A673 (cell line): Measurements from ENCODE around the gene FRMD5. TPM values are rescaled to one million over a fixed set of nuclear protein-coding genes. Genes with fewer than 3 reads are reported as not detected.

Experiments
- BruUV-seq: library from RNA; stranded (reverse); fragments of 400-500 nt; replicated peaks from 2 replicates; lab custom pipeline; 2021; lab: Mats Ljungman, UMichigan
- CTCF ChIA-PET: fragments of 300-600 bp; sonication (Branson Sonifier 250); formaldehyde crosslinking; loops from one replicate; lab custom pipeline; 2022; ENCODE audit warnings: antibody characterized with exemption; lab: Charles Lee
- POLR2A ChIA-PET: fragments of 300-600 bp; sonication (Branson Sonifier 250); formaldehyde crosslinking; loops from one replicate; lab custom pipeline; 2022; ENCODE audit warnings: antibody characterized with exemption; ENCODE audit not compliant: low non-redundant PET; lab: Charles Lee
- DNase-seq: peaks from one replicate; pipeline ENCODE4 v3.0.0-alpha.2; 2015; ENCODE audit warnings: low spot score
- H3K27ac ChIP-seq: fragments of 200-600 bp; sonication (generic); 2 replicates; pipeline ENCODE4 v1.5.1; 2016; ENCODE audit warnings: mixed run types, low read depth, mild to moderate bottlenecking, mixed read lengths, antibody characterized with exemption, low read length; ENCODE audit not compliant: poor library complexity, severe bottlenecking
- H3K27me3 ChIP-seq: fragments of 200-600 bp; sonication (generic); replicated peaks from 2 replicates; pipeline ENCODE4 v1.6.1; 2017; ENCODE audit warnings: mixed run types, low read depth, mild to moderate bottlenecking, mixed read lengths, antibody characterized with exemption, low read length; ENCODE audit not compliant: insufficient read depth, poor library complexity
- H3K36me3 ChIP-seq: fragments of 200-600 bp; sonication (generic); 2 replicates; pipeline ENCODE4 v1.6.1; 2016; ENCODE audit warnings: mixed run types, mild to moderate bottlenecking, mixed read lengths, antibody characterized with exemption, low read length; ENCODE audit not compliant: insufficient read depth, poor library complexity, severe bottlenecking
- H3K4me1 ChIP-seq: fragments of 200-600 bp; sonication (generic); 2 replicates; pipeline ENCODE4 v1.6.1; 2017; ENCODE audit warnings: mixed run types, mild to moderate bottlenecking, mixed read lengths, antibody characterized with exemption, low read length; ENCODE audit not compliant: insufficient read depth, poor library complexity, severe bottlenecking
- H3K4me3 ChIP-seq: fragments of 200-600 bp; sonication (generic); 2 replicates; pipeline ENCODE4 v1.5.1; 2016; ENCODE audit warnings: low read depth, mixed run types, mild to moderate bottlenecking, mixed read lengths, low read length; ENCODE audit not compliant: poor library complexity, severe bottlenecking
- H3K9me3 ChIP-seq: fragments of 200-600 bp; sonication (generic); 2 replicates; pipeline ENCODE4 v1.6.1; 2016; ENCODE audit warnings: mixed run types, low read depth, mild to moderate bottlenecking, mixed read lengths, antibody characterized with exemption, low read length; ENCODE audit not compliant: poor library complexity, severe bottlenecking
- CTCF ChIP-seq: fragments of 300-800, 200-600 bp; sonication (generic); conservative IDR thresholded peaks from 2 replicates; pipeline ENCODE4 v1.5.1; 2017; ENCODE audit warnings: low read depth, mild to moderate bottlenecking, antibody characterized with exemption, low read length, moderate library complexity, mixed read lengths
- EZH2 ChIP-seq: fragments of 200-600 bp; sonication (generic); IDR thresholded peaks from 2 replicates; pipeline ENCODE4 v1.6.1; 2017; ENCODE audit warnings: borderline replicate concordance, low read depth, mild to moderate bottlenecking, mixed read lengths, antibody characterized with exemption, low read length; ENCODE audit not compliant: poor library complexity, severe bottlenecking
- intact Hi-C: fragments of 100-400 bp; cut with micrococcal nuclease; formaldehyde crosslinking; loops from one replicate; pipeline ENCODE4 v1.10.0; 2022; ENCODE audit not compliant: unreplicated experiment
- total RNA-seq: library from RNA; stranded (reverse); gene quantifications from 2 replicates; pipeline ENCODE4 v1.2.3, GENCODE V29; 2021

Gene FRMD5
- total RNA-seq, 1 experiment from 2014 or later = 2.6 TPM

- no peaks in the 10 kb centered on the region for H3K36me3 ChIP-seq
- BruUV-seq = no TSS peak
- H3K4me3 ChIP-seq = no peak overlapping the region
- TF ChIP-seq EZH2 = no peak
- TF ChIP-seq CTCF = no peak
- ChIA-PET POLR2A (no interaction called here), CTCF (interaction anchor here (0.6 kb wide), 1 partner anchor 340 kb away, joined by 6 read pairs; no protein-coding TSS in a partner anchor)
- no peak overlapping the region for H3K27ac ChIP-seq
- no peaks in the 10 kb centered on the region for H3K4me1 ChIP-seq
- no peaks in the 10 kb centered on the region for H3K9me3 ChIP-seq
- intact Hi-C loops = no loop called here
- DNase-seq = no peak
- no peaks in the 10 kb centered on the region for H3K27me3 ChIP-seq
These were observed 208.9 kb downstream of the FRMD5 start for GRCh38 chr15:43985976-43986680.

- no peak for DNase-seq
- POLR2A ChIA-PET = no interaction called here
- no peaks in the 10 kb centered on the region for H3K27me3 ChIP-seq
- TF ChIP-seq EZH2 = no peak
- TF ChIP-seq CTCF = no peak
- no peaks in the 10 kb centered on the region for H3K9me3 ChIP-seq
- H3K4me3 ChIP-seq = no peak overlapping the region
- CTCF ChIA-PET = no interaction called here
- BruUV-seq = no TSS peak
- no peaks in the 10 kb centered on the region for H3K36me3 ChIP-seq
- H3K27ac ChIP-seq = no peak overlapping the region
- H3K4me1 ChIP-seq = no peaks in the 10 kb centered on the region
- intact Hi-C loops = no loop called here
These were observed 213.5 kb downstream of the FRMD5 start for GRCh38 chr15:43981576-43981975.

GRCh38 chr15:43977072-43977884, 217.8 kb downstream of the FRMD5 start:
- Histone ChIP-seq H3K4me1 (no peaks in the 10 kb centered on the region), H3K36me3 (no peaks in the 10 kb centered on the region), H3K27me3 (no peaks in the 10 kb centered on the region), H3K4me3 (no peak overlapping the region), H3K9me3 (no peaks in the 10 kb centered on the region), H3K27ac (no peak overlapping the region)
- intact Hi-C loops = no loop called here
- no TSS peak for BruUV-seq
- DNase-seq = no peak
- TF ChIP-seq CTCF = no peak
- no peak for TF ChIP-seq EZH2
- ChIA-PET CTCF (no interaction called here), POLR2A (no interaction called here)
